GM12864 (cell line): Measurements from ENCODE around the gene ABCA3.

Source experiments
- DNase-seq: peaks from one replicate; pipeline ENCODE4 v3.0.0-alpha.2; 2011; ENCODE audit warnings: low read depth
- H3K4me3 ChIP-seq: 2 replicates; pipeline ENCODE4 v1.5.1; 2011; ENCODE audit warnings: mild to moderate bottlenecking, low read depth, low read length, control low read depth
- CTCF ChIP-seq: IDR thresholded peaks from 2 replicates; pipeline ENCODE4 v1.5.1; 2011; ENCODE audit warnings: low read depth, mild to moderate bottlenecking, moderate library complexity, low read length, control low read depth, inconsistent platforms; ENCODE audit errors: missing control alignments

ABCA3 gene

DNA sequence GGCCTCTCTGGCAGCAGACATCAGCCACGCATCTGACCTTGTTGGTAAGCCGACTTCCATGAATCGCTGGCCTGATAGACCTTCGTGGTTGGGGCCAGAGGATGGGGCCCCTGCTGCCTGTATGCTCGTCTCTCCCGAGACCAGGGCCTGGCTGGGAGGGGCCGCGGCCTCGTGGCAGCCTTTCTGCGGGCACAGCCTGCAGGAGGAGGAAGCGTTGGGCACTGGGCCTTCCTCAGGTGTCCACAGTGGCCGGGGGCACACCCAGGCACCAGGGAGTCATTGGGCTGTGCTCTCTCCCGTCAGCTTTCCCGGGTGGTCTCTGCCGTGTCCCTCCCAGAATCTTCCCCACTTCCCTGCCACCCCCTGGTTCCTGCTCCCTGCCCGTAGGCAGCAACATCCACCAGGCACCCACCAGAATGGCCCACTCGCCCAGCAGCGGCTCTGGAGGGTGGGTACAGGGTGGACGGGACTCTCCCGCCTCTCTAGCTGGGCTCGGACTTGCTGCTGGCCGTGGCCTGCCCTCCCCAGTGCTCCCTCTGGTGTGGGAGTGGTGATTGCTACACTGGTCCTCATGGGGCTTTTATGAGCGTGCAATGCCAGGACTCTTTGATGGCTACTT lies 110.8 kb downstream of the ABCA3 start:
- no peak overlapping the region for H3K4me3 ChIP-seq
- no peak for TF ChIP-seq CTCF
- no peak for DNase-seq

GRCh38 chr16:2229091-2229490 lies 111.4 kb downstream of the ABCA3 start:
- TF ChIP-seq CTCF, result no peak
- no peak overlapping the region for H3K4me3 ChIP-seq
- no peak for DNase-seq

DNA sequence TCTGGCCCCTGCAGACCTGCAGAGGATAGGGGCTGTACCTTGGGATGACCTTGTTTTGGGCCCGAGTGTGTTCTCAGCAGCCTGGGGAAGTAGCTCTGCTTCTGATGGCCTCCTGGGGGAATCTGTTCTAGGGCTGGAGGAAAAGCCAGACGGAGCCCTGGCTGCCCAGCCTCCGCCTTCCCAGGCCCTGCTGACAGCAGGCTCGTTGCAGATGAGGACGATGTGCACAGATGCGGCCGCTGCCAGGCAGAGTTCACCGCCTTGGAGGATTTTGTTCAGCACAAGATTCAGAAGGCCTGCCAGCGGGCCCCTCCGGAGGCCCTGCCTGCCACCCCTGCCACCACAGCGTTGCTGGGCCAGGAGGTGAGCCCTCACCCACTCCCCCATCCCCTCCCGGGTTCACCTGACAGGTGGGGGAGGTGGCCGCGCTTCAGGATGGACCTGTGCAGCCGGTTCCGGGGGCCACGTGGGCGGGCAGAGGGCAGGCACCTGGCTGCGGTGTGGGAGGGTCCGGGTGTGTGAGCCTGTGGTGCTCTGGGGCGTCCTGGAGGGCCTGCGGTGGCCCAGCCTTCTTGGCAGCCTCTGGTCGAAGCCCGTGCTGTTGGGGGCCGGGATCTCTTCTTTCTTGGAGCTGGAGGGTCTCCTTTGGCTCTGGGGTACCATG lies 112.2 kb downstream of the ABCA3 start:
- no peak for TF ChIP-seq CTCF
- DNase-seq, result no peak
- no peak overlapping the region for H3K4me3 ChIP-seq

DNA sequence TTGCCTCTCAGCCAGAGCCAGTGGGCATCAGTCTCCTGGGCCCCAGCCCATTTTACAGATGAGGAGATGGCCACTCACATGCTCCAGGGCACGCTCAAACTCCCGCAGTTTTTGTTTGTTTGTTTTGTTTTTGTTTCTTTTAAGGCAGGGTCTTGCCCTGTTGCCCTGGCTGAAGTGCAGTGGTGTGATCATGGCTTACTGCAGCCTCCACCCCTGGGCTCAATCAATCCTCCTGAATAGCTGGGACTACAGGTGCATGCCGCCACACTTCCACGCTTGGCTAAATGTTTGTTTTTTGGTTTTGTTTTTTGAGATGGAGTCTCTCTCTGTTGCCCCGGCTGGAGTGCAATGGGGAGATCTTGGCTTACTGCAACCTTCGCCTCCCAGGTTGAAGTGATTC lies 113.6 kb downstream of the ABCA3 start:
- no peak for DNase-seq
- H3K4me3 ChIP-seq, result no peak overlapping the region
- no peak for TF ChIP-seq CTCF

- H3K4me3 ChIP-seq, result no peak overlapping the region
- no peak for DNase-seq
- TF ChIP-seq CTCF, result no peak
These were observed 114.2 kb downstream of the ABCA3 start for GRCh38 chr16:2226245-2226793.
